Germinal center (tissue), 1 donor: Measurements from ENCODE around the gene BEAN1.
A peak's percentile ranks its signal among the peaks of the same experiment; 100 is the strongest.
"Not testable (repeated sequence)": the region's sequence is repeated elsewhere in the genome, so short reads cannot be mapped to it uniquely, and the experiment has no call there.

Experiments
- DNase-seq: peaks from one replicate; pipeline ENCODE4 v3.0.0; 2012; ENCODE audit warnings: mixed read lengths, low spot score

The BEAN1 gene

GRCh38 chr16:66508914-66509496, 81.9 kb downstream of the BEAN1 start:
- no peak for DNase-seq

GRCh38 chr16:66509576-66509975, 82.5 kb downstream of the BEAN1 start:
- DNase-seq = no peak

GRCh38 chr16:66510298-66510697, 83.2 kb downstream of the BEAN1 start:
- no peak for DNase-seq

- DNase-seq = no peak
Measured at GRCh38 chr16:66510711-66511601, 83.9 kb downstream of the BEAN1 start.

GRCh38 chr16:66511602-66512271, 84.6 kb downstream of the BEAN1 start:
- no peak for DNase-seq

- DNase-seq = no peak
Measured at GRCh38 chr16:66512272-66513110, 85.4 kb downstream of the BEAN1 start.

GRCh38 chr16:66513111-66513723, 86.1 kb downstream of the BEAN1 start:
- no peak for DNase-seq

- DNase-seq = not testable (repeated sequence)
Measured at GRCh38 chr16:66514391-66514790, 87.3 kb downstream of the BEAN1 start.

GRCh38 chr16:66514980-66515595, 88.0 kb downstream of the BEAN1 start:
- not testable (repeated sequence) for DNase-seq

- peak; percentile 27 for DNase-seq
Measured at GRCh38 chr16:66515596-66516508, 88.8 kb downstream of the BEAN1 start.

- no peak for DNase-seq
Measured at GRCh38 chr16:66516509-66516807, 89.4 kb downstream of the BEAN1 start.

- peak; percentile 89 for DNase-seq
Measured at GRCh38 chr16:66516808-66517585, 89.9 kb downstream of the BEAN1 start.

GRCh38 chr16:66517586-66518263, 90.6 kb downstream of the BEAN1 start:
- no peak for DNase-seq

- no peak for DNase-seq
Measured at GRCh38 chr16:66519482-66520373, 92.6 kb downstream of the BEAN1 start.

GRCh38 chr16:66520406-66521170, 93.5 kb downstream of the BEAN1 start:
- peak; percentile 42 for DNase-seq

GRCh38 chr16:66521252-66521713, 94.2 kb downstream of the BEAN1 start:
- DNase-seq = no peak
